DND-41 (cell line): ENCODE measurements around the gene KRTAP4-4.

Source experiments
- ATAC-seq: fragments of 200-7000 bp; cut with Tn5 transposase; 3 replicates; pipeline ENCODE4 v1.9.1; 2021; ENCODE audit warnings: low read depth; ENCODE audit not compliant: insufficient read depth
- DNase-seq: peaks from one replicate; pipeline ENCODE4 v3.0.0-alpha.2; 2020
- H2AFZ ChIP-seq: 2 replicates; pipeline ENCODE4 v1.6.0; 2012; ENCODE audit warnings: low read depth, low read length
- H3K27ac ChIP-seq: 2 replicates; pipeline ENCODE4 v1.5.1; 2012; ENCODE audit warnings: low read length, inconsistent platforms
- H3K27me3 ChIP-seq: fragments of 200-600 bp; sonication (generic); 2 replicates; pipeline ENCODE4 v1.6.0; 2012; ENCODE audit warnings: low read length, mild to moderate bottlenecking, inconsistent platforms; ENCODE audit not compliant: insufficient read depth, poor library complexity
- H3K36me3 ChIP-seq: 2 replicates; pipeline ENCODE4 v1.5.1; 2012; ENCODE audit warnings: low read length, inconsistent platforms; ENCODE audit not compliant: insufficient read depth
- H3K4me1 ChIP-seq: 2 replicates; pipeline ENCODE4 v1.5.1; 2012; ENCODE audit warnings: mild to moderate bottlenecking, low read length; ENCODE audit not compliant: insufficient read depth
- H3K4me2 ChIP-seq: 2 replicates; pipeline ENCODE4 v1.6.0; 2012; ENCODE audit warnings: mild to moderate bottlenecking, moderate library complexity, low read length, inconsistent platforms; ENCODE audit not compliant: insufficient read depth
- H3K4me3 ChIP-seq, 2 experiments: fragments of 200-600 bp in 1 of 2; shearing (Covaris generic) in 1 of 2; 2 replicates each; pipeline ENCODE4 v1.5.1; 2012 to 2016; ENCODE audit warnings: inconsistent platforms in 2 of 2, low read length in 2 of 2, mild to moderate bottlenecking in 2 of 2, low read depth in 1 of 2, moderate library complexity in 1 of 2
- H3K79me2 ChIP-seq: 2 replicates; pipeline ENCODE4 v1.6.0; 2012; ENCODE audit warnings: low read length, inconsistent platforms; ENCODE audit not compliant: insufficient read depth
- H3K9ac ChIP-seq: 2 replicates; pipeline ENCODE4 v1.6.0; 2012; ENCODE audit warnings: low read depth, mild to moderate bottlenecking, inconsistent platforms, low read length, moderate library complexity
- H3K9me3 ChIP-seq: 2 replicates; pipeline ENCODE4 v1.5.1; 2012; ENCODE audit warnings: low read length, moderate library complexity, mild to moderate bottlenecking, inconsistent platforms; ENCODE audit not compliant: insufficient read depth, severe bottlenecking
- H4K20me1 ChIP-seq: 2 replicates; pipeline ENCODE4 v1.6.0; 2012; ENCODE audit warnings: low read length; ENCODE audit not compliant: insufficient read depth
- EZH2 ChIP-seq: IDR thresholded peaks from 3 replicates; pipeline ENCODE4 v1.6.1; 2012; ENCODE audit warnings: borderline replicate concordance, low read depth, mild to moderate bottlenecking, moderate library complexity, low read length, inconsistent platforms; ENCODE audit not compliant: severe bottlenecking
- TF ChIP-seq, protein P1 (sequence below): IDR thresholded peaks from 2 replicates; pipeline ENCODE4 v1.5.1; 2012; ENCODE audit warnings: borderline replicate concordance, low read length, moderate library complexity, mild to moderate bottlenecking; ENCODE audit not compliant: poor library complexity, severe bottlenecking; ENCODE audit errors: extremely low read depth

KRTAP4-4 gene

DNA sequence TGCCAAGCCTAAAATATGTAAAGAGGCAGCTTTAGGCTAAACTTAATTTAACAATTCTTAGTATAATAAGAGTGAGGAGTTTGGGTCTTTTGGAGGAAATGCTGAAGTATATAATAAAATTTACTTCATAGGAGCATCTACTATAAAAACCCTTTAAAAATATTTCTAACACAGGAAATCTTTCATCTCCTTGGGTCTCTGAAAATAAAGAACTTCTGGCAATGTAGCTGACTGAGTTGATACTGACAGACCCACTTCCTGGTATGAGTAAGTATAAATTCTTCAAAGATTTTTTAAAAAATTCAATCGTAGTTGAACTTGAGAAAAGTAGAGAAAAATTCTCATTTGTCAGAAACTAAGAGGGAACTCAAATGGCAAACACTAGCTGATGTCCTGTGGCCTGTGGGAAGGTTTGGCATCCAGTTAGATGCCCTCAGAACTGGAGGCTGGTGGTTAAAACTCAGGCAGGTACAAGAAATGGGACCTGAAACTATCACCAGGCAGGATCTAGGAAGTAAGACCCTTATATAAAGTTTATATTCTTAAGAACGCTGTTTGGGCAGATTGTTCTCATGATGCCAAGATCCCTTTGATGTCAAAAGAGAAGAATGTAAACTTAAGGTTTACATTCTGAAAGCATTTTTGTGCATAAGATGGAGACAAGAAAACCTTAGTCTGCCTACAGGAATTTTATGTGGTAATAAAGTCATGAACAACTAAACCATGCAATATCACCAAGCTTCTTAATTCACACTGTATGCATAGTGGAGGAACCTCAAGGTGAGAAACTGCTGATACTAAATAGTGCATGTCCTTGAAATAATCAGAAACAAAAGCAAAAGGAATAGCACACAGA is 26.4 kb downstream of the KRTAP4-4 start:
- no peaks in the 10 kb centered on the region for H3K79me2 ChIP-seq
- H3K4me2 ChIP-seq: no peak overlapping the region
- DNase-seq (no peak), ATAC-seq (no peak)
- H3K9me3 ChIP-seq: no peaks in the 10 kb centered on the region
- no peak overlapping the region for H3K4me3 ChIP-seq
- peaks cover 6% of the 10 kb centered on the region for H3K27me3 ChIP-seq
- H3K4me1 ChIP-seq: no peaks in the 10 kb centered on the region
- H4K20me1 ChIP-seq: no peaks in the 10 kb centered on the region
- no peak overlapping the region for H3K27ac ChIP-seq
- no peak for TF ChIP-seq EZH2
- TF ChIP-seq, protein P1, sequence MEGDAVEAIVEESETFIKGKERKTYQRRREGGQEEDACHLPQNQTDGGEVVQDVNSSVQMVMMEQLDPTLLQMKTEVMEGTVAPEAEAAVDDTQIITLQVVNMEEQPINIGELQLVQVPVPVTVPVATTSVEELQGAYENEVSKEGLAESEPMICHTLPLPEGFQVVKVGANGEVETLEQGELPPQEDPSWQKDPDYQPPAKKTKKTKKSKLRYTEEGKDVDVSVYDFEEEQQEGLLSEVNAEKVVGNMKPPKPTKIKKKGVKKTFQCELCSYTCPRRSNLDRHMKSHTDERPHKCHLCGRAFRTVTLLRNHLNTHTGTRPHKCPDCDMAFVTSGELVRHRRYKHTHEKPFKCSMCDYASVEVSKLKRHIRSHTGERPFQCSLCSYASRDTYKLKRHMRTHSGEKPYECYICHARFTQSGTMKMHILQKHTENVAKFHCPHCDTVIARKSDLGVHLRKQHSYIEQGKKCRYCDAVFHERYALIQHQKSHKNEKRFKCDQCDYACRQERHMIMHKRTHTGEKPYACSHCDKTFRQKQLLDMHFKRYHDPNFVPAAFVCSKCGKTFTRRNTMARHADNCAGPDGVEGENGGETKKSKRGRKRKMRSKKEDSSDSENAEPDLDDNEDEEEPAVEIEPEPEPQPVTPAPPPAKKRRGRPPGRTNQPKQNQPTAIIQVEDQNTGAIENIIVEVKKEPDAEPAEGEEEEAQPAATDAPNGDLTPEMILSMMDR: no peak
- no peak overlapping the region for H2AFZ ChIP-seq
- no peaks in the 10 kb centered on the region for H3K36me3 ChIP-seq
- H3K9ac ChIP-seq: no peak overlapping the region

DNA sequence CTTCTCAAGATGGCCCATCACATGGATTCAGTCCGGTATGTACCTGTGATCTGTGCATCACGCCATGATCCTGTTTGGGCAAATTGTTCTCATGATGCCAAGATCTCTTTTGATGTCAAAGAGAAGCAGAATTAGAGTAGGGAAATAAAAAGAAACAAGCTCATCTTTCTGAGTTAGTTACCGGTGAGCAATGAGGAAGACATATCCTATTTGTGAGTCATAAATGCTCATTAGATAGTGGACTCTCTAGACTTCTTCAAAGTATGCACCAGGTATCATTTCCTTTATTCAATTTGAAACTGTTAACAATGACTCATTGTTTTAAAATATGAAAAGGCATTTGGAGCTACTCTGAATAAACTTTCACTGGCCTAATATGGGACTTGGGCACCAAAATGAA is 28.6 kb downstream of the KRTAP4-4 start:
- no peak for TF ChIP-seq EZH2
- TF ChIP-seq, protein P1: no peak
- no peaks in the 10 kb centered on the region for H3K4me1 ChIP-seq
- H3K36me3 ChIP-seq: no peaks in the 10 kb centered on the region
- H3K79me2 ChIP-seq: no peaks in the 10 kb centered on the region
- H3K4me3 ChIP-seq: no peak overlapping the region
- H4K20me1 ChIP-seq: no peaks in the 10 kb centered on the region
- no peaks in the 10 kb centered on the region for H3K9me3 ChIP-seq
- DNase-seq (no peak), ATAC-seq (no peak)
- no peak overlapping the region for H3K27ac ChIP-seq
- peaks cover 6% of the 10 kb centered on the region for H3K27me3 ChIP-seq
- no peak overlapping the region for H3K9ac ChIP-seq
- H3K4me2 ChIP-seq: no peak overlapping the region
- H2AFZ ChIP-seq: no peak overlapping the region

DNA sequence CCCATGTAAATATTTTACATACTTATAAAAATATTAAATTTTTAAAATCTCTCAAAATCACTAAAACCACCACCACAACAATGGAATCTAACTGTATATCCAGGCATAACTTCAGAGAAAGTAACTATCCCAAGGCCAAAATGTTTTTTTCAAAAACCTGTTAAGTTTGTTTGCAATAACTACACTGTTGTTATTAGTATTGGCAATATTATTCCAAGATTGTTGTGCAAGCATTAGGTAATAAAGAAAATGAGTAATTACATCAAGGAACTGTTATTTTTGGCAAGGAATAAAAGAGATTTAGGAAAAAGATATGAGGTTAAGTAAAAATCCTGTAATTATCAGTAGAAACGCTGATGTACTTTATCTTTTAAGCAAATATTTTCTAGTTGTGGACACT is 33.2 kb downstream of the KRTAP4-4 start:
- Histone ChIP-seq H3K4me1 (no peaks in the 10 kb centered on the region), H4K20me1 (no peaks in the 10 kb centered on the region), H3K4me3 (no peak overlapping the region), H3K36me3 (no peaks in the 10 kb centered on the region), H2AFZ (no peak overlapping the region), H3K9me3 (no peaks in the 10 kb centered on the region), H3K27me3 (peaks cover 4% of the 10 kb centered on the region), H3K79me2 (no peaks in the 10 kb centered on the region), H3K9ac (no peak overlapping the region), H3K4me2 (no peak overlapping the region), H3K27ac (no peak overlapping the region)
- TF ChIP-seq, protein P1: no peak
- TF ChIP-seq EZH2: no peak
- DNase-seq: no peak
- ATAC-seq: no peak
